HG02798 (cell line): ENCODE data around the gene F3.
A peak's percentile ranks its signal among the peaks of the same experiment; 100 is the strongest.
"Not testable (repeated sequence)": the region's sequence is repeated elsewhere in the genome, so short reads cannot be mapped to it uniquely, and the experiment has no call there.

Source experiments
- ATAC-seq: cut with Tn5 transposase; IDR thresholded peaks from one replicate; pipeline ENCODE4 v1.9.1; 2021; ENCODE audit warnings: mild to moderate bottlenecking; ENCODE audit not compliant: unreplicated experiment, poor library complexity

Gene F3

GRCh38 chr1:94541246-94542087 lies at the start of gene F3:
TSS of gene F3 (minus strand) at chr1:94541759. CDS start at chr1:94541636, 123 bp downstream.
- ATAC-seq, result peak; percentile 84

- ATAC-seq, result no peak
Measured at GRCh38 chr1:94590203-94591137, 48.9 kb upstream of the F3 start.

GRCh38 chr1:94589728-94590127 lies 48.2 kb upstream of the F3 start:
- no peak for ATAC-seq

- no peak for ATAC-seq
Measured at GRCh38 chr1:94582565-94582964, 41.0 kb upstream of the F3 start.

- no peak for ATAC-seq
Measured at GRCh38 chr1:94580367-94581115, 39.0 kb upstream of the F3 start.

GRCh38 chr1:94579876-94580294 lies 38.3 kb upstream of the F3 start:
- no peak for ATAC-seq

GRCh38 chr1:94578856-94579255 lies 37.3 kb upstream of the F3 start:
- no peak for ATAC-seq

GRCh38 chr1:94573917-94574316 lies 32.4 kb upstream of the F3 start:
- not testable (repeated sequence) for ATAC-seq

- ATAC-seq, result no peak
Measured at GRCh38 chr1:94572780-94573179, 31.2 kb upstream of the F3 start.

GRCh38 chr1:94570965-94571364 lies 29.4 kb upstream of the F3 start:
- ATAC-seq, result not testable (repeated sequence)

- ATAC-seq, result not testable (repeated sequence)
Measured at GRCh38 chr1:94568806-94569205, 27.2 kb upstream of the F3 start.

- not testable (repeated sequence) for ATAC-seq
Measured at GRCh38 chr1:94567975-94568607, 26.5 kb upstream of the F3 start.

- ATAC-seq, result not testable (repeated sequence)
Measured at GRCh38 chr1:94566436-94566835, 24.9 kb upstream of the F3 start.

- ATAC-seq, result no peak
Measured at GRCh38 chr1:94565901-94566300, 24.3 kb upstream of the F3 start.

- ATAC-seq, result no peak
Measured at GRCh38 chr1:94562519-94563260, 21.1 kb upstream of the F3 start.

- no peak for ATAC-seq
Measured at GRCh38 chr1:94560333-94560732, 18.8 kb upstream of the F3 start.

- no peak for ATAC-seq
Measured at GRCh38 chr1:94559921-94560320, 18.4 kb upstream of the F3 start.

GRCh38 chr1:94555091-94555490 lies 13.5 kb upstream of the F3 start:
- ATAC-seq, result no peak

GRCh38 chr1:94554580-94554979 lies 13.0 kb upstream of the F3 start:
- ATAC-seq, result no peak
